Fibroblast of skin of left quadriceps (primary cell): Measurements from ENCODE around the gene GRIA2.

Source experiments
- DNase-seq, 2 experiments: peaks; one replicate each; pipeline ENCODE4 v3.0.0-alpha.2; 2013; ENCODE audit warnings: low read depth in 2 of 2

GRIA2 gene

DNA sequence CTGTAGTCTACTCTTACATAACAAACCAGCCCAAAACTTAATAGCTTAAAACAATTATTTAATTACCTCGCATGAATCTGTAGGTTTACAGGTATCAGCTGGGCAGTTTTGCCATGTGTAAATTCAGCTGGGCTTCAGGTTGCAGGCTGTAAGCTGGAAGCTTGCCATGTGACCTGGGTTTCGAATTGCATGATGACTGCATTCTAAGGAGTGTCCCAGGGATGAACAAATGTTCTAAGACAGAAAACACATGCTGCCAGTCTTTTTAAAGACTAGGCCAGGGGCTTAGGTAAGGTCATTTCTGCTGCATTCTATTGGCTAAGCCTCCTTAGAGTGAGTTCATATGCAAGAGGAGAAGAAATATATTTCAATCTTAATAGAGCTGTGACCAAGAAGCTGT lies 44.8 kb downstream of the GRIA2 start:
- no peak for DNase-seq

DNA sequence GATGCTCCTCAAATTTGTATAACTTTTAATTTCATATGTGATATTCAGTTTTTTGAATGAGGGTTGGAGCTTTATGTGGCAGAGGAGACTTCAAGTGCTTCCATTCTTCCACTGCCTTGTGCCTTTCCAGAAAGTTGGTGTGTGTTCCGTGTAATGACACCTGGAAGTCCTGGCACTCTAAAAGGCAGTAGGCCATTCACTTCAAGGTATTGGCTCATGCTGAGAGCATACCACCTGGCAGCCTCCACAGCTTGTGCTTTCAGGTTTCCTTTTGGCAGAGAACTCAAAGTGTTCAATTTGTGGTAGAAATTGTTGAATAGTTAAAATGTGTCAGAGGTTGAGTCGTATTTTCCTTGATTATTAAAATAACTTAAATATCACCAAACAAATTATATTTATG lies 49.6 kb downstream of the GRIA2 start:
- no peak for DNase-seq

DNA sequence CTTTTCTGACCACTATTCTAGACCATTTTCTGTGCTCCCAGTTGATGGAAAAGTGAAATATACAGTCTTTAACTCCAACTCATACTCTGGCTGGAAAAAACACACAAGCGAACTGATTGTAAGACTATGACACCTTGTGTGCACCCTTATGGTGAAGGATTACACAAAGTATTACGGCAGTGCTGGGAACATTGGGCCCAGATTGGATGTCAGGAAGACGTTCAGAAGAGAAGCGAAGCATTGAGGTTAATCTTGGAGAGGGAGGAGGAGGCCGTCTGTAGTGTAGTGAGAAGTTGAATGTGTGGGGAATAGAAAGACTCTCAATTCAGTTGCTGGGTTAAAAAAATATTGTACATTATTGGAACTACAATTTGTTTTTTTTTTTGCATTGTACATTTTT lies 50.0 kb downstream of the GRIA2 start:
- no peak for DNase-seq

DNA sequence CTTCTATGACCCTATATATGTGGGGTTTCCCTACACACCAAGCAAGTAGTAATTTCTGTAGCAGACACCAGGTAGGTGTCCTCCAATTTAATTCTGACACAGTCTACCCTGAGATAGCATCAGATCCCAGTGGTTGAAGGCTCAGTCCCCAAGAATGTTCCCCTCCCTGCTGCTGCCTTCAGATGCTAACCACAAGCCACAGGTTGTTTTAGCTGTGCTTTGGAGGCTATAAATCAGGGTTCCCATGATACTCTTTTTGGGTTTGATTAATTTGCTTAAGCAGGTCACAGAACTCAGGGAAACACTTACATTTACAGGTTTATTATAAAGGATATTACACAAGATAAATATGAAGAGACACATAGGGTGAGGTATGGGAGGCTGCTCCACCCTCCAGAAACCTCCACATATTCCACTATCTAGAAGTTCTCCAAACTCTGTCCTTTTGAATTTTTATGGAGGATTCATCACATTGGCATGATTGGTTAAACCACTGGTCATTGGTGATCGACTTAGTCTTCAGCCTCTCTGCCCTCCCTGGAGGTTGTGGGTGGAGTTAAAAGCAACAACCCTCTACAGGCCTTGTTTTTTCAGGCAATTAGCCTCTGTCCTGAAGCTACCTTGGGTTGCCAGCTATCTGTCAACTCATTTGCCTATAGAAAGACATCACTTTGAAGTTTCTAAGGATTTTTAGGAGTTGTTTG lies 50.8 kb downstream of the GRIA2 start:
- DNase-seq: no peak

DNA sequence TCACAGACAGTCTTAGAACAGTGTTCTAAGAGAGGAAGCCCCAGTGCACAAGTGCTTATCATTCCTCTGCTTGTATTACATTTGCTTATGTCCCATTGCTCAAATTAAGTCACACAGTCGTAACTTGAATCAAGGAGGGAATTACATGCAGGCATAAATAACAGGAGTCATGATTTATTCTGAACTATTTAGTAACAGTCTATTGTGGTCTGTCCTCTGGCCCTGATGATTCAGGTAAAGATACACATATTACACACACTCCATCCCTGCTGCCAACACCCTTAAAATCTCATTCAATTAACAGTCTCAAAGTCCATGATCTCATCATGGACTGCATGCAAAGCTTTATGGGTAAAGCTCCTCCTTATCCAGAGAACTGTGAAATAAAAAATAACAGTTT lies 60.1 kb downstream of the GRIA2 start:
- DNase-seq: no peak

DNA sequence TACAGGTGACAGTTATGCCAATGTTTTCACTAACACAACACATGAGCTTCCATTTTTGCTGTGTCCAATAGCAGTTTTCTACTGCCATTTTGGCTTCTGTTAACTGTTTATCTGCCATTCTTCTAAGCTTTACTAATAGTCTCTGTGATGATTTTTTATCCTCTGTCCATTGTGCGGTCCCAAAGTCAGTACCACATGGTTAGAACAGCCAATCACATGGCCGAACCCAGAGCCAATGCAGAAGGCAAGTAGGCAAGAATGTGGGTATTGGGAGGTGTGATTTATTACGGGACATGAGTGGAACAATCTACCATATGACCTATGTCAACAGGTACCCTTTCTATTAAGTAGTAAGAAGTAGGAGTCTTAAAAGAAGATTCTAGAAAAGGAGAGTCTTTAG lies 61.5 kb downstream of the GRIA2 start:
- DNase-seq: no peak

DNA sequence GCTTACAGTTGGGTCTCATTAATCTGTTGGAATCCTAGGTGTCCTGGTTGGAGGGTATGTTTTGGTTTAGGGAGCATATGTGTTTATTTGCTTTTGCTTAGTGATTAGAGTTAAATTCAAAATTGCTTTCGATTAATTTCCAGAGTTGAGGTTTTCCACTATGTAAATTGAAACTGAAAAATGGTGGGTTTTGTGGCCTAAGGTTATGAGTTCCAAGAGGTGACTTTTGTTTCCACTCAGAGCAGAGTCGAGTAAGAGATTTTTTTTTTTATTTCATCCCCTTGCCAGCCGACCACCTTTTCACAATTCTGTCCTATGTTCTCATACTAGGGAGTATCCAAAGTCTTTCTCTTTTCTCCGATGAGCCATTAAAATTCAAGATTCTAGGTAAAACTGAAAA lies 66.9 kb downstream of the GRIA2 start:
- DNase-seq: no peak

DNA sequence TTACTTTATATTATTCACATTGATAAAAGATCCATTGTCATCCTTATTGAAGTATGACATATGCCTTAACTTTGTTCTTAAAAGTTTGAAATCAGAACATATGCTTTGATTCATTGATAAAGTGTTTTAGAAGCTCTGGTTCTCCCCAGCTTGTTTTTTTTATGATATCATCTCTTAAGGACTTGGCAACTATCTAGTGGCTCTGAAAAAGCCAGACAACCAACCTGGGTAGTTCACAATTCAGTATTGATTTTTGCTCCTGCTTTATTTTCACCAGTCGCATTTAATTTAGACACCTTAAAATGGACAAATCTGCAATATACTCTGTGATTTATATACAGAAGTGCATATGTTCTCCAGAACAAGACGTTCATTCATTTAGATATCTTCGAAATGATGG lies 70.1 kb downstream of the GRIA2 start:
- DNase-seq: no peak

DNA sequence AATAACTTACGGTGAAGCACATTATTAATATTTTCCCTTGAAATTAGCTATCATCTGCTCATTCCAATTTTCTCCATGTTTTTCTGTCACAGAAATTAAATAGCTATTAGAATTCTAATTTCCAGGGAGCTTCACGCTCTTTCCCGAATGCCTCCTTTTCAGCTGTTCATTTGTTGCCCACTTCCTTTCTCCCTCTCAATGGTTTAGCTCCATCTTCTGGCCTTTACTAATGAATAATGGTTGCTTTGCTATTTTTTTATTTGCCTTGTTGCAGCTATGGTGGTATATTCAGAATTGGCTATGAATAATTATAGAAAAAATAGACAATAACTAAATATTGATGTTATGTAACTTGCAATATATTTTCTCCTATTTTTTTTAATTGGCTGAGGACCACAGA lies 70.5 kb downstream of the GRIA2 start:
- DNase-seq: peak in 1 of 2 experiments; percentile 13

DNA sequence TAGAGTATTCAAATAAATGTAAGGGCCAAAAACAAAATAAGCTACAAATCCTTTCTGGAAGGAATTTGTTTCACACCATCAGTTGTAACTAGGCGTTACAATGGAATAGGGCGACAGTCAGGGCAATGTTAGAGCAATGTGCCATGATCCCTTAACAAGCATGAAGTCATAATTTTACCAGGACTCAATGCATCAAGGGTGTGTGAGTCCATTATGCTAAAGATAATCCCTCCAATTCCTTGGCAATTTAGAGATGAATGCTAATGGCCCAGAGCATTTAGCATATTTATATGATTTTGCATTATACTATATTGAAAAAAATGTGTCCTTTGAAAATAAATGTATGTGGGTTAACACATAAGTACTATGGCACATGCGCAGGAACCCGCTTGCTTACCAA lies 73.1 kb downstream of the GRIA2 start:
- no peak for DNase-seq

DNA sequence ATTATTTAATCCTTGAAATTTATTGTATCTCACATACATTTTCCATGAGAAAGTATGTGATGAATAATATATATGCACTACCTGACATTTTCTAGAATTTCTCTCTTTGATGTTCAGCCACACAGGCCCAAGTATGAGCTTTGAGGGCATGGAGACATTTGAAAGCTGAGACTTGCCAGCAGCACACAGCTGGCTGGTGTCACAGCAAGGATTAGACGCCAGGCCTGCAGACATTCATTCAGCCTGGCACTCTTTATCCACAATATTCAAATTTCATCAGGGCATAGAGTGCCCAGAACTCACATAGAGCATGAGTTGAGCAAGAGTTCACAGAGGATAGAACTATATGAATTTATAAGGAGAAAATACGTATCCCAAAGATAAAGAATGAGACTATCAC lies 74.0 kb downstream of the GRIA2 start:
- DNase-seq: no peak

DNA sequence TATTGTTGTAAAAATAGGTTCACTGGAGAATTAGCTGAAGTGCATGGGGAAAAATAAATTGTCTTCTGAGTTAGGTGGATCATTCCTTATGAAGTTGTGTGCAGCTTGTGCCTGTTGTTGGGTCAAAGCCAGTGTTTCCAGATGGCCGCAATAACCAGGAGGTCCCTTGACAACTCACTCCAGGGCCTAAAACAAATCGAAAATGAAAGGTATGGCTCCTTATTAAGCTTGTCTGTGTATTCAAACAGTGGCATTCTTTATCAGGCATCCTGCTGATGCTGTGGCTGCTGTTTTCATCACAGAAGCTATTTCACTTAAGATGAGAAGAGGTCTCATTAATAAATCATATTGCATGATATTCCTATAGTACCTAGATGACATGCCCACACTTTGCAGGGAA lies 80.2 kb downstream of the GRIA2 start:
- DNase-seq: no peak

DNA sequence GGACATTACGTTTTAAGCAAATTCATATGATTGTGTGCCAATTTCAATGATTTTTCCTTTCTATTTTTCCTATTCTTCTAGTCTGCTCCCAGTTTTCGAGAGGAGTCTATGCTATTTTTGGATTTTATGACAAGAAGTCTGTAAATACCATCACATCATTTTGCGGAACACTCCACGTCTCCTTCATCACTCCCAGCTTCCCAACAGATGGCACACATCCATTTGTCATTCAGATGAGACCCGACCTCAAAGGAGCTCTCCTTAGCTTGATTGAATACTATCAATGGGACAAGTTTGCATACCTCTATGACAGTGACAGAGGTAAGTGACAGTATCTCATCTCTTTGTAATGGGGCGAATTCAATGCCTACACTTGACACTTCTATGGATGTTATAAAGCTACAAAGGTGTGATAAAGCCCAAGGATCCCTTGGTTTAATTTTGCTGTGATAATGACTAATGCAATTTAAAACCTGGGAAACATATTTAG lies 83.0 kb downstream of the GRIA2 start:
- DNase-seq: no peak

DNA sequence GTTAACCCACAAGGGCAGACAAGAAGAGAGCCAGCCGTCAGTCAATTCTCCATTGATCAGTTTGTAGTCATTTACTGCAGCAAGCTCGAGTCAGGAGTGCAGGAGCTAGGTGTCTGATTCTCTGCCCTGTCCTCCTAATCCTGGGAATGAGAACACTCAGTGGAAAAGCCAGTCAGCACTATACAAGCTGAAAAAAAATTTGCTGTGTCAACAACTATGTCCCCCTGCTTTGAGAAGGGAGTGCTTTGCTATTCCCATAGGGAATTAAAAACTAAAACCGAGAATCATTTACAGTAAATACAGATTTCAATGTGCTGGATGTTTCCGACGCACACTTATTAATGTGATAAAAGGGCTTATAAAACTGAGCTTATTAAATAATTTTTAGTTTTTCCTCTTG lies 84.2 kb downstream of the GRIA2 start:
- no peak for DNase-seq

DNA sequence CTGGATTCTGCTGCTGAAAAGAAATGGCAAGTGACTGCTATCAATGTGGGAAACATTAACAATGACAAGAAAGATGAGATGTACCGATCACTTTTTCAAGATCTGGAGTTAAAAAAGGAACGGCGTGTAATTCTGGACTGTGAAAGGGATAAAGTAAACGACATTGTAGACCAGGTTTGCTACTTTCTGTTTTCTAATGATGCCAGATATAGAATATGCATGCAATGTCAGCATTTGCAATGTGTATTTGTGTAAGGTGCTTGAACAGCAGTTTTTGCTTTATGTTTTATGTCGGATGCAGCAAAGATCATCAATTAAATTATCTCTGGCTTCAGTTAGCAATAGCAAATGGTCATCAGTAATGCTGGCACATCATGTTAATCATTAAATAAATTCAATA lies 92.2 kb downstream of the GRIA2 start:
- DNase-seq: no peak

DNA sequence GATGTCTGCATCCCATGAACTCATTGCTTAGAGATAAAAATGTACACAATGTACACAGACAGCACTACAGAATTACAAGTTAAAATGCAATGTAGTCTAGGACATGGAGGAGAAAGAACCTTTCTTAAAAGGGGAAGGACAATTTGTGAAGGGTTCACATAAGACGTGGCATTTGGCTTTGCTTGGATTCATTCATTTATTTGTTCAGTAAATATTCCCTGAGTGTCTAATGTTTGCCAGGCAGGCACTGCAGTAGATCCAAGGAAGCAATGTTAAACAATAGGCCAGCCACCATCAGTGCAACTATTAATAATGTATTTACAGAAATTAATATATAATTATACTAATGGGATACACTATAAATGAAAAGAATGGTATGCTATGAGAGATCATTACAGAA lies 94.4 kb downstream of the GRIA2 start:
- DNase-seq: no peak

DNA sequence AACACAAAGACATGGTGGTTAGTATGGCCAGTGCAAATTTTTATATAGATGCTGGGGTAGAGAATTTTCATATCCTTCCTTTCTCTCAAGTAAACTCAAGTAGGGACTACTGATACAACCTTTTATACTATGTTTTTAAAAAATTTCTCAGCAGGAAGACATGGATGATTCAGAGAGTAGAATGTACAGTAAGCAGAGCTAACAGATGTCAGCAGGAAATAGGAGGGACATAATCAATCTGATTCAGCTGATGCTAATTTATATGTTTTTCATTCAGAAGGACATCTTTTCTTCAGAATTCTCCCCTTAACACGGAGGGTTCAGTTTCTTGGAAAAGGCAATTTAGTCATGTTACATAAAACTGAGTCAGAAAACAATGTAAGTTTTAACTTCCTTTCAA lies 95.4 kb downstream of the GRIA2 start:
- DNase-seq: no peak

DNA sequence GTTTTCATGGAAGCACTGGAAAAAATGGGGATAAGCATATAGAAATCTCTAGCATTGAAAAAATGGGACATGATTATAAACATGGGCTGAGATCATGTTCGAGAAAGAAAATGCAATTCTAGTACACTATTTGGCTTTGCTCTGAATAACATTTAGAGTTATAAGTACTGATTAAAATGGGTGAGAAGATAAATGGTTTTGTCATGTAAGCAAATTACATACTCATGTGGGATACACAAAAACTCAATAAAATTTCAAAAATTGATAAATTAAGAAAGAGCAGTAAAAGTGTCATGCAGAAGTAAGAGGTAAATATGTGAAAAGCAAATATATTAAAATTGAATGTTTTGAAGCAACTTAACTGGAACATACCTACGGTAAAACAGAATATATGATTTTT lies 99.6 kb downstream of the GRIA2 start:
- DNase-seq: no peak

DNA sequence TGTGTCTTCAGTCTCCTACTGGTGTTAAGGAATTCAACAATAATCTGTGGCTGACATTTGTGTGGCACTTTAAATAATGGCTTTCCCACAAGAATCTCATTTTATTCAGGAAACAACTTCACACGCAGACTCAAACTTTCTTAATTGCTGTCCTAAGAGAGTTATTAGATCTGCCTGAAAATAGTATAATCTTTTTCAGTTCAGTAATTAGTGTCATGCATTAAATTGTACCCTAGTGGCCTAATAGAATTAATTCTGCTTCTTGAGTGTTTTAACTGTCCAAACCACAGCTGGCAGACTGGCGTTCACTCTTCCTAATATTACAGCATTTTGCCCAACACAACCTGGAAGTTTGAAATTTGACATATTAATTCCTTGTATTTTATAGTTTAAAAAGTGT lies 107.1 kb downstream of the GRIA2 start:
- DNase-seq: no peak

DNA sequence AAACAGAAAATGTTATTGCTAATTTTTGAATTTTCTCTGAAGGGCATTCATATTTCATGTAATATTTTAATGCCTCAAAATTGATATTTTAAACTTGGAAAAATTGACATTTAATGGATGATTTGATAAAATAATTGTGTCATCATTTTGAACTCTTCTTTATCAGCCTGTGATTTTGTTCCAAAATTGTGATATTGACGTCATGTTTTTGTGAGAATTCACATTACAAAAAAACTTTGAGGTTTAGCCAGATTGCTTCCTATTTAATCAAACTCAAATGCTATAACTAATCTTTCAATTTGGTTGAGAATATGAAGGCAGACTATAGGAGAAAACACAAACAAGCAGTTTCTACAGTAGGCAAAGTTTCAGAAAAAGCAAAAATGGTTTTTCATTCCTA lies 137.4 kb downstream of the GRIA2 start:
- no peak for DNase-seq

DNA sequence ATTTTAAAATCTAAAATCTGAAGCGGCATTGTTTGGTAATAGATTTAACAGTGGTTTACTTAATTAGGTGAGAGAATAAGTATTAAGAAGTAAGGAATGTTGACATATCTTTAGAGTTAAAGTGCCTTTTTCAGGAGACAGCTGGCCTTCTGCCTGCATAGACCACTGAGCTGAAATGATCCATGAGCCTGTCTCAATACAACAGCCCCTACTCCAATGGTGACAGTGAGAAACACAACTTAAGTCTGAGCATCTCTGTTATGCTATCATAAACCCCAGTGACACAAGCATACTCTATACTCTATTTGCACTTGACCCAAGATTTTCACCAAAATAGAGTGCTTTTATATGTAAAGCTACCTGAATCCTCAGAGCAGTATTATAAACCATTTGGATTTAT lies 137.9 kb downstream of the GRIA2 start:
- DNase-seq: no peak

DNA sequence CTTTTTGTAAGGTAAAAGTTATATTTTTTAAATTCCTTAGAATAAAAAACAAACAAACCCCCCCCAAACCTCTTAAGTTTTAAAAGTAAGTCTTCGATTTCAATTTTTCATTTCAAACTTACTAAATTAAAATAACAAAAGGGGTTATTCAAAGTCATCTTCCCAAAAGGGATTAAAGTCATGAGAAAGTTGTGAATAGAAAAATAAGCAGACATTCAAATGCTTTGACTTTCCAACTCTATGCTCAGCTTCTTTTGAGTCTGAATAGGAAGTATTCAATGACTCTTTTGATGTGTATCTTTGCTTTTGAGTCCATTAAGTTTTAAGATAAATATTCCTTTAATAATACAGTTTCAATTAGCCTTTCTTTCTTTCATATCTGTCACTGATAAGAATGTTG lies 138.3 kb downstream of the GRIA2 start:
- no peak for DNase-seq

DNA sequence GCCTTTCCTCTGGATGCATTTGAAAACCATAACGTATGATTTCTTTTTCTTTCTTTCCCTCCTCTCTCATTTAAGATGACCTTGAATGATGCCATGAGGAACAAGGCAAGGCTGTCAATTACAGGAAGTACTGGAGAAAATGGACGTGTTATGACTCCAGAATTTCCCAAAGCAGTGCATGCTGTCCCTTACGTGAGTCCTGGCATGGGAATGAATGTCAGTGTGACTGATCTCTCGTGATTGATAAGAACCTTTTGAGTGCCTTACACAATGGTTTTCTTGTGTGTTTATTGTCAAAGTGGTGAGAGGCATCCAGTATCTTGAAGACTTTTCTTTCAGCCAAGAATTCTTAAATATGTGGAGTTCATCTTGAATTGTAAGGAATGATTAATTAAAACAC lies 142.8 kb downstream of the GRIA2 start:
- no peak for DNase-seq

DNA sequence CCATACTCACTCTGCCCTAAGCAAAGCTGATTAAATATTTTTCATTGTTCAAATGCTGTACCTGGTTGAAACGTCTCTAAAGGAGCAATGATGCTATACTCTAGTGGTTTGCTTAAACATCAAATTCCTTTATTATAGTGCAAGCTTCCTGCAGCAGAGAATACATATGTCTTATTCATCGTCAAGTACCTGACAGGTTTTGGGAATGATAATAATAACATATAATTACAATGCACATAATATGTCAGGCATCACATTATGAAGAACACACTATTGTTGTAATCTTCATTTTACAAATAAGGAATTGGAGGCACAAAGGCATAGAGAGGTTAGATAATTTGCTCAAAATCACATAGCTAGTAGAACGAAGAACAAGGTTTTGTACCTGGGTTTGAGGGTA lies 151.6 kb downstream of the GRIA2 start:
- DNase-seq: no peak
